ENCODE results near the gene HAVCR1.

GRCh38 chr5:157020002-157020401, 38.9 kb downstream of the HAVCR1 start:
- no peak for TF ChIP-seq BHLHE40 (IDR thresholded peaks at IDR 0.05; ENCODE audit: borderline replicate concordance)
- TF ChIP-seq ELF4 (IDR thresholded peaks at IDR 0.05) = no peak
- TF ChIP-seq HDGF (IDR thresholded peaks at IDR 0.05; ENCODE audit: borderline replicate concordance) = no peak
- TF ChIP-seq CTBP1 (IDR thresholded peaks at IDR 0.05; ENCODE audit: borderline replicate concordance) = no peak
- TF ChIP-seq SP1 (IDR thresholded peaks at IDR 0.05) = no peak
- no peak for TF ChIP-seq SUZ12 (IDR thresholded peaks at IDR 0.05)
- no peak for TF ChIP-seq TARDBP (IDR thresholded peaks at IDR 0.05)
- no peak for TF ChIP-seq FOXM1 (IDR thresholded peaks at IDR 0.05; ENCODE audit: borderline replicate concordance)
- no peak for TF ChIP-seq FOXA1 (IDR thresholded peaks at IDR 0.05)
- TF ChIP-seq ARNT (IDR thresholded peaks at IDR 0.05) = no peak

All from HEK293T (cell line).